Neural cell (in vitro differentiated cells): ENCODE data around the gene DNAH3.

Experiments used
- CTCF ChIP-seq: fragments of 450-650 bp; IDR thresholded peaks from 2 replicates; pipeline ENCODE4 v1.5.1; 2014; ENCODE audit warnings: antibody characterized with exemption, mild to moderate bottlenecking, moderate library complexity; ENCODE audit not compliant: poor library complexity, severe bottlenecking
- EP300 ChIP-seq: fragments of 450-650 bp; conservative IDR thresholded peaks from 2 replicates; pipeline ENCODE4 v1.6.1; 2014; ENCODE audit warnings: antibody characterized with exemption, mild to moderate bottlenecking, moderate library complexity; ENCODE audit not compliant: poor library complexity, severe bottlenecking
- EZH2 ChIP-seq: fragments of 200-600, 300-800 bp; shearing (Covaris generic), sonication (generic); IDR thresholded peaks from 2 replicates; pipeline ENCODE4 v1.6.1; 2014; ENCODE audit warnings: antibody characterized with exemption, low read length, borderline replicate concordance, mild to moderate bottlenecking; ENCODE audit not compliant: insufficient read depth, poor library complexity, severe bottlenecking
- POLR2AphosphoS5 ChIP-seq: IDR thresholded peaks from 2 replicates; pipeline ENCODE4 v1.6.1; 2012
- RAD21 ChIP-seq: fragments of 450-650 bp; conservative IDR thresholded peaks from 2 replicates; pipeline ENCODE4 v1.6.1; 2014; ENCODE audit warnings: antibody characterized with exemption, mild to moderate bottlenecking, moderate library complexity
- SMC3 ChIP-seq: fragments of 450-650 bp; conservative IDR thresholded peaks from 2 replicates; pipeline ENCODE4 v1.6.1; 2014; ENCODE audit warnings: antibody characterized with exemption, mild to moderate bottlenecking, moderate library complexity; ENCODE audit not compliant: poor library complexity
- TAF1 ChIP-seq: IDR thresholded peaks from 2 replicates; pipeline ENCODE4 v1.6.1; 2012; ENCODE audit warnings: low read depth

DNA sequence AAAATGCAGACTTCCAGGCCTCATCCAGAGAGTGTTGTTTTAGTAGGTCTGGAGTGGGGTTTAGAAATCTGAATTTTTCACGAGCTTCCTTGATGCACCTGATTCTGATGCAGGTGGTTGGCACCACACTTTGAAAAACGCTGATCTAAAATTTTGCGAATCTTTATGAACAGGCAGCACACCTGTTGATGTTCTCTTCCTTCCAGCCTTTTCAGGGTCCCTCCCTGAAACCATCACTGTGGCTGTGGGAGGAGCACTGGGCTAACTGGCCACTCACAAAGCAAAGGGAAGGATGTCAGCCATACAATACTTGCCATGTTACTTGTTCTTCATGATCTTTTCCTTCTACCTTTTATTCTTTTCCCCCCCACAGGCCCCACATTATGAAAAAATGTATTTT, 22.0 kb upstream of the DNAH3 start:
- TF ChIP-seq CTCF = no peak
- no peak for TF ChIP-seq RAD21
- TF ChIP-seq TAF1 = no peak
- TF ChIP-seq EP300 = no peak
- no peak for TF ChIP-seq POLR2AphosphoS5
- no peak for TF ChIP-seq EZH2
- no peak for TF ChIP-seq SMC3
